HG02798 (cell line): ENCODE measurements around the gene PRR3.

Experiments
- ATAC-seq: cut with Tn5 transposase; IDR thresholded peaks from one replicate; pipeline ENCODE4 v1.9.1; 2021; ENCODE audit warnings: mild to moderate bottlenecking; ENCODE audit not compliant: unreplicated experiment, poor library complexity

Gene PRR3

DNA sequence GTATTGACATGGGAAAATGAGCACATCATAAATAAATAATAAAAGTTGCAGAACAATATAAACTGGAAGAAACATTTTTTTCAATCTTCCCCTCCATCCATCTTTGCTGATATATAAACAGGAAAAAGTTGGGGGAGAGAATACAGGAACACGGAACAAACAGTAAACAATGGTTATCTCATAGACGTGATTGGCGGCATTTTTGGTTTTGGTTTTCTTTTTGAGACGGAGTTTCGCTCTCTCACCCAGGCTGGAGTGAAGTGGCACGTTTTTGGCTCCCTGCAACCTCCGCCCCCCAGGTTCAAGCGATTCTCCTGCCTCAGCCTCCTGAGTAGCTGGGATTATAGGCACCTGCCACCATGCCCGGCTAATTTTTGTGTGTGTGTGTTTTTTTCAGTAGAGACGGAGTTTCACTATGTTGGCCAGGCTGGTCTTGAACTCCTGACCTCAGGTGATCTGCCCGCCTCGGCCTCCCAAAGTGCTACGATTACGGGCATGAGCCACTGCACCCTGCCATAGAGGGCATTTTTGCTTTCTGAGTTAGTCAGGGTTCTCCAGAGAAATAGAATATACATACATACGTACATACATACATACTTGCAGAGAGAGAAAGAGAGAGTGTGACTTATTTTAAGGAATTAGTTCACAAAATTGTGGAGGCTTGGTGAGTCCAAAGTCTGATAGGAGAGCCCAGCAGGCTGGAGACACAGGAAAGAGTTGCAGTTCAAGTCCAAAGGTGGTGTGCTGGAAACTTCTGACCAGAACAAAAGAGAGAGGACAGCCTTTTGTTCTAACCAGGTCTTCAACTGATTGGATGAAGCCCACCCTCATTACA, 23.4 kb upstream of the PRR3 start:
- no peak for ATAC-seq

DNA sequence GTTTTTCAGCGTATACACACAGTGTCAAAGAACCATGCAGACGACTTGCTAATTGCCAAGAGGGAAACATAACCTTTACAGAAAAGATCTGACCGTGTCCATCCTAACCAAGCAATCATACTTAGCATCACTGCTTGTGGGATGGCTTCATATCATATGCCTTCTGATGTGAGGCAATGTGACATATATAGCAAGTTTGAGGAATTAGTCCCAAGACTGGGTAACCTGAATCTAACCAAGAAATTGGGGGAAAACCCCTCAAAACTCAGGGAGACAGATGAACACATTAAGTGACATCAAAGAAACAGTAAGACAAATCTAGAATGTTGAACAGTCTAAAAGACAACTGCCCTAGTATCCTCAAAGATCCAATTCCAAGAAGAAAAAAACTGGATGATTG, 19.2 kb upstream of the PRR3 start:
- no peak for ATAC-seq

DNA sequence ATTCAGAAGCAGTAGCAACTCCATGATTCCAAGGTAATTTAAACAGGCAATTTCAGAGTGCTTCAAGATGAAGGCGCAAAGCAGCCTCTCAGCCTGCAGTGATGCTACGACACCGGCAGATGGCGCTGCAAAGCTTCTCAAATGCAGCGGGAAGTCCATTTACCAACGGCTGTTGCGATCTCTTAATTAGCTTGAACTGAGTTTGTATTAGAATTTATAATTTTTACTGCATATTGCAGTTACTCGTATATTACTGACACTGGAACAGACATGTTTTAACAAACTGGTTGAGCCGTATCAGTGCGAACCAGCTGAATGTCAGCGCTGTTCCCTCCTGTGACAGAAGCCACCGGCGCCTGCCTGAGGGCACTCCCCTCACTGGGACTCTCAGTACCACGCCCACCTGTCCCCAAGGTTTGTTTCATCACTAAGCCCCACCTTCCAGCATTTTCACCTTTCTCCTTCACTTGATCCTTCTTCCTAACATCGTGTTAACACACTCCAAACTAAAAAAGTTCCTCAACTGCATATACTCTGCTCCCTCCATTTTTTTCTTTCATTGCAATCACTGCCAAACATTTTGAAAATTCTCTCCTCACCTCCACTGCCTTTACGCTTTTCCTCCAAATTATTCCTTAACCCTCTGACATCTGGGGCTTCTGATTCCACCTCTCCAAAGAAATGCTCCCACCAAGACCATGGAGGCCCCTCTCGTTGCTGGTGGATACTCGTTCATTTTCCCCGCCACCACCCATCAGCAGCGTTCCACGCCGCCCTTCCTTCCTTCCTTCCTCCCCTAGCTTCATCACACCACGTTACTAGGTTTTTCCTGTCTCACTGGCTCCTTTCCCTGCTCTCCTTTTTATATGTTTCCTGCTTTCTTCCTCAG, 15.3 kb upstream of the PRR3 start:
- ATAC-seq, result peak; percentile 66

DNA sequence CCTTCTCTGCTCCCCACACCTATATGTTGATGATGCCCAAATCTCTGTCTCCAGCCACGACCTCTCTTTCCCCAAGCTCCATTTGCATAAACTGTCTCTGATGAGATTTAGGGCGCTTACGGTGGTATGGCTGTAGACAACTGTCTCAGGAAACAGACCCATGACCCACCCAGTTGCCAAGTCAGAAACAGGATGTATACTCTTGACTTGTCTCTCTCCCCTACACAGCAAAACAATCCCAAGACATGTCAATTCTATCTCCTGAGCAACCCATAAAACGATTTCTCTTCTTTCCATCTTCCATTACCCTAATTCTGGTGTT, 14.7 kb upstream of the PRR3 start:
- ATAC-seq, result no peak

DNA sequence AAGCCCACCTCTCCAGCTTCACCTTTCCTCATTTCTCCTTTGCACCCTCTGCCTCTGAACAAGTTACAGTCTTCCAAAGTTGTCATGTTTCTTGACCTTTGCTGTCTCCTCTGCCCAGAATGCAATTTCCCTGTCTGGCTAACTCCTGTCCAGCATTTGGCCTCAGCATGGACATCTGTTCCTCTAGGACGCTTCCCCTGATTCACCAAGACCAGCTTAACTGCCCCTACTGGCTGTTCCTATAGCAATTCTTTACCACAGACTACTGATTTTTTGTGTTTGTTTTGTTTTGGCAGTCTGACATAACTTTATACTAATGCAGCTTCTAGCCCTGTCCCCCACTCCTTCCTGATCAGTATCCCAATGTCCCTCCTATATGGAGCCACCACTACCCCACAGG, 14.2 kb upstream of the PRR3 start:
- no peak for ATAC-seq

DNA sequence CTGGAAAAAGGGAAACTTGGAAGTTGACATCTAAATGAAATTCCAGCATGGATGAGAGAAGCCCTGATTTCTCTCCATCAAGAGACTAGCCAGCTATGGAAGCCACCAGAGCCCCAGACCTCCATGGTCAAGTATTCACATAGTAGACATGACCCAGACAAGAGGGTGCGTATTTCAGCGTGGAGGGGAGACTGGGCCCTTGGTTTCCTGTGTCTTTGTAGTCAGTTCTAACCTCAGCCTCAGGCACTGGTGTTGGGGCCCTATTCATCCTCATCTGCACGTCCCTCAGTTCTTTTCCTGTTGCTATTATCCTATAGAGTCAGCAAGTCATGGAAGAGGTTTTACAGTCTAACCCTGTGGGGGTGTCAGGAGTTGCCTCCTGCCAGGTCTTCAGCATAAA, 13.3 kb upstream of the PRR3 start:
- ATAC-seq, result no peak

DNA sequence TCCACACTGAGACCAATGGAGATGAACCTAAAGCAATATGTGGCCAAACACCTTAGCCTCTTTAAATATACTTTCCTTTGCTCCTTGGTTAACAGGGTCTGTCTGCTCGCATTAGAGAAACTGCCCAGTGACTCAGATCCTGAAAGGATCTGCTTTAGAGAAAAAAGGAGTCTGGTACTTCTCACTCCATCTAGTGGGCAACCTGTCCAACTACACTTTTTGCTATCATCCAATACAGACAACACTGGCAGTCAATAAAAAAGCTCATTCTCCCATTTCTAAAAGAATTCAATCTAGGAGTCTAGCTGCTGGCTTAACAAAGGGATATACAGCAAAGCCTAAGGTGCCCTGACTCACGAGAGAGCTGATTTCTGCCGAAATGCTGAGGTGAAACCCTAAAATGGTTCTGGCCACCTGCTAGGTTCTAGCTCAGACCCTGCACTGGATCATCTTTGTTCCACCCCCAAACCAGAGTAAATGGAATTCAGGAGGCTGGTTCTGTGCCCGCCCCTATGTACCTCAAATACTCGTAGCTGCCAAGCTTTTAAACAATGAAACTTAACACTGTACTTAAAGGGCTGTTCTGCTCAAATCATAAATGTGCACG, 12.3 kb upstream of the PRR3 start:
- ATAC-seq, result no peak

DNA sequence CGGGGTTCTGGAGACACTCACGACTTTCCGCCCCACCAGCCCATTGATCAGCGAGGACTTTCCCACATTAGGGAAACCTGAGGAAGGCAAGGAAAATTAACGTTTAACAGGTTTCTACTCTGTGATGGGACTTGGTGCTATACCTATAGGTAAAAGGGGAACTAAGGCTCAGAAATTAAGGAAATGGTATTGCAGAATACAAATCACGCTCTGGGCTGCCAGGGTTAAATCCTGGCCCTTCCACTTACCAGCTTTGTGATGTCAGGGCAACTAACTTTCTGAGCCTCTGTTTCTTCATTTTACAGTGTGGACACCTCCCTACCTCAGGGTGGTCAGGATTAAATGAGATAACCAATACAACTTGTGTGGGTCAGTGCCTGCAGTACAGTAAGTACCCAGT, 9.6 kb upstream of the PRR3 start:
- no peak for ATAC-seq

DNA sequence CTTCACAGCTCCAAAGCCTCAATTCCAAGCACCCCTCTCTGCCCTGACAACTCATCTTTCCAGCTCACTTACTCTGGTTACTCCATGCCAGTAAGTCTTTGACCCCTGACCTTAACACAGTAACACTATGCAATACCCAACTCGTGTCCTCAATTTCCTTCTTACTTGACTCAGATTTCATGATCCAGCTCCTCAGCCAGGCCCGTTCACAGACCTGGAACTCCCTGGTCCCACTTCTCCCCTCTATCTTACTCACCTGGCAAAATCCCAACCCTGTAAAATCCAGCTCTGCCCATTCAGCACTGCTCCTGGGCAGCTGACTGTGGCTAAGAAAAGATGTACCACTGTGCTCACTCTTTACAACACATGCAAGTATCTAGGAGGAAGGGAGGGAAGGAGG, 8.7 kb upstream of the PRR3 start:
- no peak for ATAC-seq

DNA sequence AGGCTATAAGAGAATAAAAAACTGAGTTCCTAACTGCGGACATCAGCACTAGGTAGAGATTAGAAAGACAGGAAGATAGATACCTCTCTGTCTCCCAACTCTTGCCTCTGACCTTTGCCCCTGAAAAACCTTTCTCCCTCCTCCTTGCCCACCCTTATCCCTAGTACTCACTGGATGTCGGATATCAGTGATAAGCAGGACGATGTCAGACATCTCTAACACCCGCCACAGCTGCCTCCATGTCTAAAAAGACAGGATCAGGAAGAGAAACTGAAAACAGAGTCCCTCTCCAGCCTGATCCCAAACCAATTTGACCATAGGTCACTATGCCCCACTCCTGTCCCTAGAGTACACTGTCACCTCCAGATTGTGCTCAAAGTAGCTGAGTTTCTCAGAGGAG, 2.7 kb upstream of the PRR3 start:
- ATAC-seq, result no peak

DNA sequence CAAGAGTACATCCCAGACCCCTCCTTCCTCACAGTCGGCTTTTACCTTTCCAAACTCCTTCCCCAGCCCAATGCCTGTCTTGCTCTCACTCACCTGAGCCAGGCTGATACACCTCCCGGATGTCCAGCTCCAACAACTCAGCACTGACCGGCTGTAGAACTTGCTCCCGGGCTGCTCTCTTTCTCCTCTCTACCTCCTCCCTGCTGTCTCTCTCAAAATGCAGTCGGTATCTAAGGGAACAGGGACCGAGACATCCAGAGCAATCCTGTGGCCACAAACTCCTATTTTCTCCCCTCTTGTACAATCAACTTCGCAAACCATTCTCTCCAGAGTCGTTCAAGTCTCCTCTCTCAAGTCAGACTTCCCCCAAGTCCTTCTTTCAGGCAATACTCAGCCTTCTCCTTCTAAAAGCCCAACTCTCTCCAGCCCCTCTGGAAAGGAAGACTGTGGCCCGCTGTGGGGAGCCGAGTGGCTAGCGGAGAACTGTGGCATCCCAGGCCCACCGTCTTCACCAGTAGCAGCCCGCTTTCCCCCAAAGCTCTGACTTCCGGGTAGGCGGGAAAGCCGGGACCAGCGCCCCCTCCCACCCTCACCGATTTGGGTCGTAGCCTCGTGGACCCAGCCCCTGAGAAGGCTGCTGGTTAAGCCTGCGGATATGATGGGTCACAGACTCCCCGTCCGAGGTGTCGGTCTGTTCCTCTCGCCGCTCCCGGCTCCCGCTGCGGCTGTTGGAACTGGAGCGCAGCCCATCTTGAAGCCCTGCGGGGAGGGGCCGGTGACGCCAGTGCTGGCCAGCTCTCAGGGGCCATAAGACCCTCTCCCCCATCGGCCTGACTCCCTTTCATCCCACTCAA, 1.9 kb upstream of the PRR3 start:
- no peak for ATAC-seq

DNA sequence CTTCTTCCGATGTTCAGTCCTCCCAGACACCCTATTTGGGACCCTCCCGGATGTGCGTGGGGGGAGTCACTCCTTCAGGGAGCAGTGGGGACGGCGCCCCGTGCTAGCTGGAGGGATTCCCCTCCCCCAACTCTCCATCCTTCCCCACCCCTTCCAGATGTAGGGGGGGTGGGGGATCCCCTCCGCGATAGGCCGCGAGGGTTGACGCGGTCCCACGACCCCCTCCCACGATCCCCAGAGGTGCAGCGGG, 1.4 kb upstream of the PRR3 start:
- no peak for ATAC-seq

DNA sequence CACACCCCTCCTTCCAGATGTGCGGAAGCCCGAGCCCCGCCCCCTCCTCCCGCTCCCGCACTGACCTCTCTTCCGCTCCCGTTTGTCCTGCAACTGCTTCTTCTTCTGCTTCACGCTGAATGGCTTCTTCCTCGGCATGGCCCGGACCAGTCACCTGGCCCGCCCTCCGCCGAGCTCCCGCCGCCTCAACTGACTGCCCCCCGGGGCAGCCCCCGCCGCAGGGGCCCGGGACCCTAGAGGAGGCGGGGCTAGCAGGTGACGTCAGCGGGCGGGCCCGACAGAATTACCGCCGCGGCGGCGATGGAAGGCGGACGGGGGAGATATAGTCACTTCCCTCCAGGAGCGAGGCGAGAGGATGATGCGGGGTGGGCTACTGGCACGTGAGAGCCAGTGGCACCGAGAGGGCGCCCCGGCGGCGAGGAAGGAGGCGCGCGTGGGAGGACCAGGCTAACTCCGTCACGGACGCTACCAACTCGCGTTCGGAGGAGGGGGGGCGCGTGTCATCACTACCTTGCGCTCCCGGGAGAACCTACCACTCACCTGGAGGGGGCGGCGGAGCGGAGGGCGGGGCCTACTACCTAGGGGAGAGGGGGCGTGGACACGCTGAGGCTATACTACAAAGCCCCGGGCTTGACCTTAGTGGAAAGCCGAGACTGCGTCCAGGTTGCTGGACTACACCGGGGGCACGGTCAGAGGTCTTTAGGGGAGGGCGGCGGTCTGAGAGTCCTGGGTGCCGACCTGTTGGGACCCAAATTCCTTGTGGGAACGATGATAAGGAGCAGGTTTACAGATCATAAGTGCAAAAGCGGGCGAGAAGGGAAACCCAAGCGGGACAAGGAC, 809 bp upstream of the PRR3 start, which contains the start of gene GNL1:
Gene GNL1, minus strand, starts transcription at position 424 of the 840 bp plus-strand sequence. Its CDS starts 286 bp downstream, at position 138.
- peak; percentile 83 for ATAC-seq

DNA sequence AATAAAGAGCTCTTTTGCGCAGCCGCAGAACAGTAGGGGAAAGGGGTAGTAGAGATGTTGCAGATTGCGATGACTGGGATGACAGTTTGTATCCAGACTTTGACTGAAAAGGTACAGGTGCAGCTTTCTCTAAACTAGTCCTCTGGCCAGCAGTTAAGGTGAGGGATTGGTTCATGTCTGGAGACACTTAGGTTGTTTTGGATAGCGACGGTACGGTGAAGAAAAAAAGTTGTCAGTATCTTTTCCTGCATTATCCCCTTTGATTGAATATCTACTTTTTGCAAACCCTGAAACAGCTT, 537 bp downstream of the PRR3 start:
- ATAC-seq, result no peak

DNA sequence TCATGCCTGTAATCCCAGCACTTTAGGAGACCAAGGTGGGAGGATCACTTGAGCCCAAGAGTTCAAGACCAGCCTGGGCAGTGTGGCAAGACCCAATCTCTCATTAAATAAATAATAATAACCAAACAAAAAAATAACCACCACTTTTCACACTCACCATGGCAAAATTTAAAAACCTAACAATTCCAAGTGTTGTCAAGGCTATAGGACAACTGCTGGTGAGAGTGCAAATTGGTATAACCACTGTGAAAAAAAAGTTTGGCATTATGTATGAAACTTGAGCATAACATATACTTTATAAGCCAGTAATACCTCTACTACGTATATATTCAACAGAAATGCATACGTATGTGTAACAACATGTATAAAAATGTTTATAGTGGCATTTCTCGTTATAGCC, 3.8 kb downstream of the PRR3 start:
- ATAC-seq, result no peak

DNA sequence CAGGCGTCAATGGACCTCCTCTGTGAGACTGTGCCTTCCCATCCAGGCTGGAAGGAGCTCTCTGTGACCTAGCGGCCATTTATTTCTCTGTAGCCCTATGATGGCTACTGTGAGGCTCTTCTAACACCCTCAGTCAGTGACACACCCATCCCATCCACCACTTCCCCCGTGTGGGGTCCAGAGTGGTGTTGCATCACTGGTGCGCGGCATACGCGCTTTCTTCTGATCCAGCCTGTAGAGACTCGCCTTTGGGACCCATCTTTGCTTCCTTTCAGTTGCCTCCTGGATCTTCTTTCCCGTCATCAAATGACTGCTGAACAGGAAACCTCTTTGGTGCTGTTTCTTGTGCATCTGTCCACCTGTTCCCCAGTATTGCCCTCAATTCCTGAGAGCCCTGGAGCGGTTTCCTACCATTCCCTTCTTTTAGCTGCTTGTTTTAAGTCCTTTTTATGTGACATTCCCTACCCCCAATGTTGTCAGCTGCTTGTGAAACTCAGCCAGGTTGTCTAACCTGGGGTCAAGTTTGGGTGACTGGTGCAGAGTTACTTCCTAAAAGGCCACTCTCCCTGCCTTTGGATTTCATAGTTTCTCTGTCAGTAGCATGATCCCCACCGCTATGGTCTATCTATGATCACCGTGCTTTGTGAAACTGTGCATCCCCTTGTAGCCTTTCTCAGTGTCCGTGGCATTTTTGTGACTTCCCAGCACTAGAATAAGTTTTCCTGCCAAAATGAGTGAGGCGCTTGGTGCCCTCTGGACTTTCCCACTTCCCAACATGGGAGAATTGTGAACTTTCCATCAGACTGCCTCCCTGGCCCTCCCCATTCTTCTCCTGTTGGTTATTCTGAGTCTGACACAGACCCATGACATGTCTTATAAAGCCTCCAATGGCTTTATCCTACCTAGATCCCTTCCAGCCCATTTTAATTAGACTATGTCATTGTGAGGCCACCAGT, 5.7 kb downstream of the PRR3 start:
- no peak for ATAC-seq

DNA sequence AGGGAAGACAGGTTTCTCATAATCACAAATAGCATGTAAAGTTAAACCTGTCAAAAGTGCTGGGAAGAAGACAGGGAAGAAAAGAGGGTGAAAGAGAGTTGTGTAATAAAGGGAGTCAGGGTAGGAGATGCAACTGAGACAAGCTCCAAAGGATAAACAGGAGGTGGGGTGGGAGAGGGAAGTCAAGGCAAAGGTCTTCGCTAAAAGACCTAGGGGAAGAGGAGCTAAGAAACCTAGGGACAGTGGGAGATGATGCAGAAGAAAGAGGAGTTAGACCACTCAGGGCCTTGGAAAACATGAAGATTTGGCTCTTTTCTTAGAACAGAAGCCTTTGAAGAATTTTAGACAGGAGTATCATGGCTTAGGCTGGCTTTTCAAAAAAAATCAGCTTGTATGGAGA, 7.0 kb downstream of the PRR3 start:
- no peak for ATAC-seq

DNA sequence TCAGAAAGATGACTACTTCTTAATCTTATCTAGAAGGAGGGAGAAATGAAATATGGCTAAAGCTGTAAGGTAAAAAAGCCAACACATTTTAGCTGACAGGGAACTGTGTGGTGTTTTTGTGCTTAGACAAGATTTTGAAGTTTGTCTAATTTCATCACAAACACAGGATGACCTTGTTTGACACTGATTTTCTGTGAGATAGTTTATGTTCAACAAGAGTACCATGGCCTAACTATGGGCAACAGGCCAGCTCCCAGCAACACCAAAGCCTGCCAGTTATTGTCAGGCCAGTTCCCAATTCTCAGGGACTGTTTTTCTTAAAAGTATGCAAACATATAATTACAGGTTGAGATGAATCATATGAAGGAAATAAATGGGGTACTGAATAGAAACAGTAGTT, 8.7 kb downstream of the PRR3 start:
- no peak for ATAC-seq

DNA sequence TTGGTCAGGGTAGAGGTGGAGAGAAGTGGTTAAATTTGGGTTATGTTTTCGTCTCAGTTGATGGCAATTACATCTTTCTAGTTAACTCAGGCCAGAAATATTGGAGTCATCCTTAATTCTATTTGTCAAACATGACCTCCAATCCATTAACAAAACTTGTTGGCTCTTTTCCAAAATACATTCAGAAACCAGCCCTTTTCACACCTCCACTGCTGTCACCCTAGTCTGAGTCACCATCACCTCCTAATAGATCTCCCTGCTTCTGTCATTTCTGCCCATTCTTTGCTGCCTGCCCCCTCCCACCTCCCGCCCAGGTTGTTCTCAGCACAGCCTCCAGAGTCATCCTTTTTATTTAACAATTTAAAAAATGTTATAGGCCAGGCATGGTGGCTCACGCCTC, 11.2 kb downstream of the PRR3 start:
- ATAC-seq, result no peak
